ENCODE measurements around the gene OR2H1.

- TF ChIP-seq ZBTB43 (CRISPR knock-in tag; IDR thresholded peaks at IDR 0.05) (no peak), CTCF (IDR thresholded peaks at IDR 0.05) (no peak), FOXP4 (CRISPR knock-in tag; IDR thresholded peaks at IDR 0.05) (no peak), ATF3 (CRISPR knock-in tag; conservative IDR thresholded peaks at IDR 0.05) (no peak), CBFB (CRISPR knock-in tag; IDR thresholded peaks at IDR 0.05; ENCODE audit: low read depth) (no peak), JUN (CRISPR knock-in tag; IDR thresholded peaks at IDR 0.05) (no peak), ZNF423 (CRISPR knock-in tag; IDR thresholded peaks at IDR 0.05) (no peak), USF1 (CRISPR knock-in tag; IDR thresholded peaks at IDR 0.05) (no peak)
These were observed 31.9 kb downstream of the OR2H1 start for GRCh38 chr6:29488874-29489273.

Data from WTC11 (cell line).